ENCODE data around the gene RAP2B.

GRCh38 chr3:153163756-153164550, 1.9 kb downstream of the RAP2B start:
- TF ChIP-seq CTCF (IDR thresholded peaks at IDR 0.05) (no peak), POLR2A (IDR thresholded peaks at IDR 0.05) (no peak)

Data from thyroid gland (tissue), 4 donors.